Spleen (tissue), 7 donors: ENCODE measurements around the gene SEC61A1.
A peak's percentile ranks its signal among the peaks of the same experiment; 100 is the strongest.

Experiments
- CTCF ChIP-seq, 11 experiments: fragments of 200-600 bp in 7 of 11; fragments of 450-650 bp in 4 of 11; sonication (generic) in 4 of 11; IDR thresholded peaks in 8 of 11; conservative IDR thresholded peaks in 3 of 11; 1 replicate in 7 of 11; 2 replicates in 4 of 11; pipeline versions ENCODE4 v1.4.0 to v1.8.0; 2016 to 2021; ENCODE audit warnings: antibody characterized with exemption in 11 of 11, inconsistent platforms in 4 of 11, mild to moderate bottlenecking in 1 of 11
- POLR2AphosphoS5 ChIP-seq, 3 donors: sonication (generic); formaldehyde crosslinking; IDR thresholded peaks; one replicate each; pipeline ENCODE4 v1.5.1; 2017; ENCODE audit warnings: antibody characterized with exemption in 3 of 3
- donor health status: DM: no; HTN: no; CAD: no; lungs with moderate emphysema.
- donor health status: DM: no; HTN: no; CAD: no.
- donor health status: DM: no; HTN: no; CAD: no.

- no peak for TF ChIP-seq CTCF (IDR thresholded peaks at IDR 0.05 in 8 of 11, conservative IDR thresholded peaks at IDR 0.05 in 3 of 11)
- peak in 2 of 3 donors; percentile 9 to 65 for TF ChIP-seq POLR2AphosphoS5 (IDR thresholded peaks at IDR 0.05)
Observed at GRCh38 chr3:128069271-128069670, 17.0 kb downstream of the SEC61A1 start.
